GM12864 (cell line): Measurements from ENCODE around the gene CDK5R2.

Source experiments
- DNase-seq: peaks from one replicate; pipeline ENCODE4 v3.0.0-alpha.2; 2011; ENCODE audit warnings: low read depth
- H3K4me3 ChIP-seq: 2 replicates; pipeline ENCODE4 v1.5.1; 2011; ENCODE audit warnings: mild to moderate bottlenecking, low read depth, low read length, control low read depth
- TF ChIP-seq, protein P1 (sequence below): IDR thresholded peaks from 2 replicates; pipeline ENCODE4 v1.5.1; 2011; ENCODE audit warnings: low read depth, mild to moderate bottlenecking, moderate library complexity, low read length, control low read depth, inconsistent platforms; ENCODE audit errors: missing control alignments

Gene CDK5R2

DNA sequence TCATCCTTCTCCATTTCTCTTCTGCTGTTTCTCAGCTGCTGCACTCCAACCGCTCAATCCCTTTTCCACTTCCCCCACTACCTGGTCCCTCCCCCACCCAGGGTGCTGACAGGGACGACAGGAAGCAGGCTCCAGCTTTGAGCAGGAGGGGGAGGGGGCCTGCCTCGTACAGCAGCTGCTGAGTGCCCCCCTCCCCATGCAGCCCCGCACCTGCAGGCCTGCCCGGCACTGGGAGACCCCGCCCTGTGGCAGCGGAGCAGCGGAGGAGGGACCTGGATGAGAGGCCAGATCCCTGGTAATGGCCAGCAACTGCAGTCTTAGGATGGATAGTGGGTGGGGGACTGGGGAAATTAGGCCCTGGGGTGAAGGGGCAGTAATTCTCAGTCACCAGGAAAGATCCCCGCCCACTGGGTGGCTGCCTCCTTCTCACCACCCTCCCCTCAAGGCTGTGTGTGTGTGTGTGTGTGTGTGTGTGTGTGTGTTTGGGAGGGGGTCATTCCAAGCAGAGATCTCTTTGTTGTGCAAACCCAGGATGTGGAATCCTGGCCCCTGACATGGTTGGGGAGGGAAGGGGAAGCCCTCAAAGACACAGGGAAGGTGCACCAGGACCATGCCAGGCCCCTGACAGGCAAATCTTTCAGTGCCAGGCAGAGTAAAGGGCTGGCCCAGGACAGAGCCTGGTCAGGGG, 40.6 kb downstream of the CDK5R2 start:
- DNase-seq: no peak
- no peak overlapping the region for H3K4me3 ChIP-seq
- TF ChIP-seq, protein P1, sequence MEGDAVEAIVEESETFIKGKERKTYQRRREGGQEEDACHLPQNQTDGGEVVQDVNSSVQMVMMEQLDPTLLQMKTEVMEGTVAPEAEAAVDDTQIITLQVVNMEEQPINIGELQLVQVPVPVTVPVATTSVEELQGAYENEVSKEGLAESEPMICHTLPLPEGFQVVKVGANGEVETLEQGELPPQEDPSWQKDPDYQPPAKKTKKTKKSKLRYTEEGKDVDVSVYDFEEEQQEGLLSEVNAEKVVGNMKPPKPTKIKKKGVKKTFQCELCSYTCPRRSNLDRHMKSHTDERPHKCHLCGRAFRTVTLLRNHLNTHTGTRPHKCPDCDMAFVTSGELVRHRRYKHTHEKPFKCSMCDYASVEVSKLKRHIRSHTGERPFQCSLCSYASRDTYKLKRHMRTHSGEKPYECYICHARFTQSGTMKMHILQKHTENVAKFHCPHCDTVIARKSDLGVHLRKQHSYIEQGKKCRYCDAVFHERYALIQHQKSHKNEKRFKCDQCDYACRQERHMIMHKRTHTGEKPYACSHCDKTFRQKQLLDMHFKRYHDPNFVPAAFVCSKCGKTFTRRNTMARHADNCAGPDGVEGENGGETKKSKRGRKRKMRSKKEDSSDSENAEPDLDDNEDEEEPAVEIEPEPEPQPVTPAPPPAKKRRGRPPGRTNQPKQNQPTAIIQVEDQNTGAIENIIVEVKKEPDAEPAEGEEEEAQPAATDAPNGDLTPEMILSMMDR: no peak

DNA sequence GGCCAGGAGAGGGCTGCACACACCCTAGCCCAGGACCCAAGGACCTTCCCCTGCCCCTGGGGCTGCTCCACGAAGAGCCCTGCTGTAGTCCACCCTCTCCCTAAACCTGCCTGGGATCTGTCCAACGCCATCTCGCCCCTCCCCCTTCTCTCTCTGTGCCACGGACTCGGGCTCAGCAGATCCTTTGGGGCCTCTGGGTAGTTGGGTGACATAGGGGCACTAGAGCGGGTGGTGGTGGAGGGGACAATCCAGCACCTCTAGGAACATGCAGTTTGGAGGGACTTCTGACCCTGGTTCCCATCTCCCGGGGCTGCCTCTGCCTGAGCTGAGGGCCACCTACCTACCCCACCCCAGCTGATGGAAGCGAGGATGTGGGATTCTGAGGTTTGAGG, 41.1 kb downstream of the CDK5R2 start:
- TF ChIP-seq, protein P1: no peak
- DNase-seq: no peak
- H3K4me3 ChIP-seq: no peak overlapping the region

DNA sequence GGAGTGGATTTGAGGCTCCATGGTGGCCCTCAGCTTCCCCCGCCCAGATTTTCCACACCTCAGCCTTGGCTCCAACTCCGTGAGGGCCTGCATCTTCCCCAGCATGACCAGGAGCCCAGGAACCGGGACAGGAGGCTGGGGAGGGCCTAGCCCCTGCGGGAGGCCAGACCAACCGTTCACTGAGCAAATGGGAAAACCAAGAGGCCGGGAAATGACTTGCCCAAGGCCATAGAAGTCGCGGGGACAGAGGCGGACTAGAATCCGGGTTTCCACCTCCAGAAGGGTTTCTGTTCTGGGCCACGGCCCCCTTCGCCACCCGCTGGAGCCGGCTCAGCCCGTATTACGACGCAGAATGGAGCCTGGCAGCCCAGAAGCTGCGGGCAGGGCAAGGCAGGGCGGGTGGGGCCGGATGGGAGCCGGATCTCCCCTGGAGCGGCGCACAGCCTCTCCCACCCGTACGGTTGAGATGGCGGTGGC, 41.7 kb downstream of the CDK5R2 start:
- no peak overlapping the region for H3K4me3 ChIP-seq
- TF ChIP-seq, protein P1: no peak
- no peak for DNase-seq

DNA sequence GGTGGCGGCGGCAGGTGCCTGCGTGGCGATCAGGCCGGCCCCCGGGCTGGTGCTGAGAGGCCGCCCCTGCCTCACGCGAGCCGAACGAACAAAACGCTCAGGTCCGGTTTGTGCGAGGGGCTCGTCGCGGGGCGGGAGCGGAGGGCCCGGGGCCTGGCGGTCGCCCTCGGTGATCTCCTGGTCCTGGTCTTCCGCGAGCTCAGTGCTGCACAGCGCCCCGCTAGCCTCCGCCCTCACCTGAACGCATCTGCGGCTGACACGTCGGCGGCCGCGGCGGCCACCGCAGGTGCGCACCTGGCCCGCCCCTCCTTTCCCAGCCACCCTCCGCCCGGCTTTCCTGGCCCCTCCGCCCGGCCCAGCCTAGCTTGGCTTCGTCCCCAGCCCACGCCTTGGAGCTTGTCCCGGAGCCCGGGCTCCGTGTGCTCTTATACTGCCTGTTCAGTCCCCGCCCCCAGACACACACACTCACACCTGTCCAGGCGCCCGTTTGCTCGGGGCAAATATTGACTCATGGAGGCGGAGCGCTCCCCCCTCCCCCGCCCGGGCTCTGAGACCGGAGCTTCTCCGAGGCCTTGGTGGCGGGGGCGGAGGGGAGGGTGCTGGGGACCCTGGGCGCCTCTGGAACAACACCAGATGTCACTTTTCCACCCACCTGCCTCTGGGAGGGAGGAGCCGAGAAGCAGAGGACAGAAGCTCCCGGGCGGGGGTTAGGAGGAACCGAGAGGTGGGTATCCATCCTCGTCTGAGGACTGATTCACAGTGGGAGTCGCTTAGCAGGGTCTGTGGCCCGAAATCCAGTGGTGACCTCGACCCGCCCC, 42.3 kb downstream of the CDK5R2 start:
- no peak for DNase-seq
- TF ChIP-seq, protein P1: no peak
- no peak overlapping the region for H3K4me3 ChIP-seq

DNA sequence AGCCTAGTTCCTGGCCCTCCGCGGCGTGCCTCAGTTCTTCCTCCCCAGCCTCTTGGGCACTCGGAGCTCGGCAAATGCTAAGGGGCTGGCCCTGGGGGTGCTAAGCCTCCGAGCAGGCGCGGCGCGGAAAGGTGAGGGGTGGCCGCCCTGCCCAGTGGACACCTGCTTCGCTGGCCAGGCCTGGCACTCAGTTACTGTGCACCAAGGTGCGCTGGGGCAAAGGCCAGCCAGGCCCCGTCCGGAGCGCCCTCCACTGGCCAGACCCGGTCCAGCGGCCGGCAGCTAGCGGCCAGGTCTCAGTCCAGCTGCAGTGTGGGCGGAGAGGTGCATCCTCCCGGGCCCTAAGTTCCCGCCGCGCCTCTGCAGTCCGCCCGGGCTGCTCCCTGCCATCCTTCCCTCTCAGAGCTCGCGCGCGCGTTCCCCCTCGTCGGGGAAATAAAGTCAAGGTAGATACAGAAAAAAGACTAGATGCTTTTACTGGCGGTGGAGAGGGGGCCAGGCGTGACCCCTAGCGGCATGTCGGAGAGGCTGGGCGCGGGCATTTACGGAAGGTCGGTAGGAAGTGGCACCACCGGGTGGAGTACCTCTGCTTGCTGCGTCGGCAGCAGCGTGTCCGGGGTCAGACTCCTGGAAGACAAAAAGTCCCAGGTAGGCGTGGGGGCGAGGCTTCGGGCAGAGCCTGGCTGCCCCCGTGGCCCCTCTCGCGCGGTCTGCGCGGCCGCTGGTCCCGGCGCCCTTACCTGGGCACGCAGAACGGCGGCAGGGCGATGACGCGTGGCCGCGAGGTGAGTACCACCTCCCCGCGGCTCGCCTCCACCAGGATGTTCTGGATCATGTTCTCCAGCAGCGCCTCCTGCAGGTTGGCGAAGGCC, 43.2 kb downstream of the CDK5R2 start:
- no peak overlapping the region for H3K4me3 ChIP-seq
- no peak for DNase-seq
- TF ChIP-seq, protein P1: no peak

DNA sequence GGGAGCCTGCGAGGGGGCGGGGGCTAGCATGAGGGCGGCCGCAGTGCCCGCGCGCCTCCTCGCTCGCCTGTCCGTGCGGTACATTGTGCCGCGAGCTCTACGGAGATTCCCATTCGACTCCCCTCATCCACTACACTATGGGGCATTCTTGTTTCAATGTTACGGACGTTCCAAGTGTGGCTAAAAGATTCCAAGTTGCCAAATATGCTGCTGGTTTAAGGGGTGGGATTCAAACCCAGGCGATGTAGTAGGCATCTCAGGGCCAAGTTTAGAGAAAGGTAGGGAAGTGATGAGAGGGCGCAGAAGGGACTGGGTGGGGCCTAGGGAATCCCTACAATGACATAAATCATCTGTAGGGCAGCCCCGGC, 43.8 kb downstream of the CDK5R2 start:
- TF ChIP-seq, protein P1: peak; percentile 40
- H3K4me3 ChIP-seq: no peak overlapping the region
- no peak for DNase-seq
